Gastroesophageal sphincter (tissue), 4 donors: ENCODE measurements around the gene MEMO1. TPM values are rescaled to one million over a fixed set of nuclear protein-coding genes. Genes with fewer than 3 reads are reported as not detected.
"Not testable (repeated sequence)": the region's sequence is repeated elsewhere in the genome, so short reads cannot be mapped to it uniquely, and the experiment has no call there.

ENCODE experiments used
- ATAC-seq: fragments of 150-250 bp; one replicate; pipeline ENCODE4 v1.9.1; 2016; ENCODE audit warnings: mild to moderate bottlenecking, moderate library complexity
- H3K27ac ChIP-seq, 4 donors: fragments of 200-600 bp; sonication (generic) in 3 of 4; 1 replicate in 3 of 4; 2 replicates in 1 of 4; pipeline ENCODE4 v1.5.1; 2016 to 2019
- H3K27me3 ChIP-seq: fragments of 200-600 bp; sonication (generic); one replicate; pipeline ENCODE4 v1.5.1; 2019
- H3K36me3 ChIP-seq, 2 donors: fragments of 200-600 bp; sonication (generic); one replicate each; pipeline ENCODE4 v1.5.1; 2019; ENCODE audit warnings: control low read depth in 1 of 2
- H3K4me1 ChIP-seq, 3 donors: fragments of 200-600 bp; sonication (generic); 1 replicate in 2 of 3; 2 replicates in 1 of 3; pipeline ENCODE4 v1.5.1; 2016 to 2019; ENCODE audit warnings: control low read depth in 2 of 3
- H3K4me3 ChIP-seq, 2 donors: fragments of 200-600 bp; sonication (generic); one replicate each; pipeline ENCODE4 v1.5.1; 2019; ENCODE audit warnings: mild to moderate bottlenecking in 1 of 2, moderate library complexity in 1 of 2
- H3K9me3 ChIP-seq, 3 donors: fragments of 200-600 bp; sonication (generic); one replicate each; pipeline ENCODE4 v1.5.1; 2017 to 2019; ENCODE audit warnings: control low read depth in 2 of 3
- EP300 ChIP-seq: sonication (generic); formaldehyde crosslinking; IDR thresholded peaks from one replicate; pipeline ENCODE4 v1.6.1; 2017; ENCODE audit warnings: antibody characterized with exemption, mild to moderate bottlenecking
- POLR2A ChIP-seq, 2 donors: fragments of 450-650 bp; IDR thresholded peaks; one replicate each; pipeline ENCODE4 v1.6.1; 2017; ENCODE audit warnings: antibody characterized with exemption in 2 of 2, mild to moderate bottlenecking in 2 of 2, moderate library complexity in 1 of 2
- POLR2AphosphoS5 ChIP-seq: sonication (generic); formaldehyde crosslinking; IDR thresholded peaks from one replicate; pipeline ENCODE4 v1.6.1; 2017; ENCODE audit warnings: antibody characterized with exemption
- WGBS, 2 donors: methylation state at CpG; one replicate each; pipeline ENCODE4 v1.1.5; 2018; ENCODE audit warnings: low coverage in 1 of 2; 5-methylcytosine and 5-hydroxymethylcytosine counted together
- total RNA-seq, 4 donors: library from RNA; depleted of rRNA; stranded (reverse); fragments of >200 nt; gene quantifications; one replicate each; pipeline ENCODE4 v1.1.0, GENCODE V29; 2016
- TF ChIP-seq, protein P1 (sequence below), 4 experiments: fragments of 200-600 bp in 2 of 4; fragments of 450-650 bp in 2 of 4; sonication (generic) in 1 of 4; IDR thresholded peaks; one replicate each; pipeline ENCODE4 v1.5.1; 2017 to 2019; ENCODE audit warnings: antibody characterized with exemption in 4 of 4, mild to moderate bottlenecking in 2 of 4, moderate library complexity in 2 of 4

MEMO1 gene
- total RNA-seq, 4 donors from 2014 or later: 24.4 to 42.2 (median 30.9) TPM

DNA sequence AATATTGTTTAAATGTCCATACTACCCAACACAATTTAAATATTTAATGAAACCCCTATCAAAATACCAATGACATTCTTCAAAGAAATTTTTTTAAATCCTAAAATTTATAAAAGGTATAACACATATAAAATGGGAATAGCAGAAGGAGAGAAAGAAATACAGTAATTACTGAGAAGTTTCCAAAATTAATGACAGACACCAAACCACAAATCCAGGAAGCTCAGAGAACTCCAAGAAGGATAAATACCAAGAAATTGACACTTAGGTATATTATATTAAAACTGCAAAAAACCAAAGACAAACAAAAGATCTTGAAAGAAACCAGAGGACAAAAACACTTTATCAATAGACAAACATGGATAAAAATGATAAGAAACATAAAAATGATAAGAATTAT is 101.1 kb downstream of the MEMO1 start:
- Histone ChIP-seq H3K27ac (no peak overlapping the region), H3K9me3 (no peaks in the 10 kb centered on the region), H3K4me3 (no peak overlapping the region), H3K36me3 (peaks cover 0 to 43% of the 10 kb centered on the region in 2 donors), H3K27me3 (no peaks in the 10 kb centered on the region), H3K4me1 (no peaks in the 10 kb centered on the region)
- TF ChIP-seq POLR2AphosphoS5 (no peak), POLR2A (IDR thresholded peaks at IDR 0.05) (no peak), EP300 (no peak)
- no peak for ATAC-seq

DNA sequence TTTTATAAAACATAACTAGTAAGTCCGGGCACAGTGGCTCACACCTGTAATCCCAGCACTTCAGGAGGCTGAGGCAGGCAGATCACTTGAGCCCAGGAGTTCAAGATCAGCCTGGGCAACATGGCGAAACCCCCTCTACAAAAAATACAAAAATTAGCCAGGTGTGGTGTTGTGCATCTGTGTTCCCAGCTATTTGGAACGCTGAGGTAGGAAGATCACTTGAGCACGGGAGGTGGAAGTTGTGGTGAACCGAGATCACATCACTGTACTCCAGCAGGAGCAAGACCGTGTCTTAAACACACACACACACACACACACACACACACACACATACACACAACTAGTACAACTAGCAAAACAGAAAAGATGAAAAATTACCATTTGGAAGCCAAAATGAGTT is 103.3 kb downstream of the MEMO1 start:
- 94 to 99% methylated on average over 5 to 6 of the region's 6 CpGs for WGBS, 2 donors
- H3K4me3 ChIP-seq, H3K9me3 ChIP-seq, H3K4me1 ChIP-seq, H3K27ac ChIP-seq, H3K27me3 ChIP-seq, ATAC-seq: not testable (repeated sequence)
- peaks cover 0 to 40% of the 10 kb centered on the region in 2 donors for H3K36me3 ChIP-seq

DNA sequence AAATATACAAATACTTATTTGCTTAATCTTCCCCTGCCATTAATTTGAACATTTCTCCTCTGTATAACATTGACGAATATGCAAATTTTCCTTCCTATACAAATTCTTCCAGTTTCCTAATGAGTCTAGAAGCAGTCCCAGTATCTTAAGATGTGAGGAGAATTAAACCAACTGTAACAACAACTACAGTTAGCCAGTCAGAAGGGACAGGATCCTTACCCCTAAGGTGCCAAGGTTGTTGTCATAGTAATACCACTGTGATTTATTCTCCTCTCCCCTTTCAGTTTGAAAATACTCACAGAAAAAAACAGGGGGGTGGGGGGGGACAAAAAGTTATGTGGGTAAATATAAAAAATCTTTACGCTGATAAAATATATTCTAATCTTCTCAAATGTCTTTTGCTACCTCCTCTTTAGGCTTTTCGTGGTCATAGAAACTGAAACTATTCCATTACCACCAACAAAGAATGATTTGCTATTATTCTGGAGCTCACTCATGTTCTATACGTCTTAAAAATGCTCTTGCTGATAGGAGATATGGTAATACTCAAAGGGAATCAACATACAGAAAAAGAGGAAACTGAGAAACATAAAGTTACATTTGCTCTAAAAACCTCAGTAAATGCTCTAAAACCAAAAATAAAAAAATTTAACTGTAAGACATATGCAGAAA is 107.6 kb downstream of the MEMO1 start:
- H3K4me1 ChIP-seq: no peaks in the 10 kb centered on the region
- H3K27me3 ChIP-seq: no peaks in the 10 kb centered on the region
- ATAC-seq: no peak
- H3K36me3 ChIP-seq: peaks cover 0 to 48% of the 10 kb centered on the region in 2 donors
- no peak overlapping the region for H3K4me3 ChIP-seq
- WGBS, 2 donors: 72 to 78% methylated on average over 4 of the region's 4 CpGs
- H3K27ac ChIP-seq: no peak overlapping the region
- H3K9me3 ChIP-seq: no peaks in the 10 kb centered on the region
- TF ChIP-seq, protein P1, sequence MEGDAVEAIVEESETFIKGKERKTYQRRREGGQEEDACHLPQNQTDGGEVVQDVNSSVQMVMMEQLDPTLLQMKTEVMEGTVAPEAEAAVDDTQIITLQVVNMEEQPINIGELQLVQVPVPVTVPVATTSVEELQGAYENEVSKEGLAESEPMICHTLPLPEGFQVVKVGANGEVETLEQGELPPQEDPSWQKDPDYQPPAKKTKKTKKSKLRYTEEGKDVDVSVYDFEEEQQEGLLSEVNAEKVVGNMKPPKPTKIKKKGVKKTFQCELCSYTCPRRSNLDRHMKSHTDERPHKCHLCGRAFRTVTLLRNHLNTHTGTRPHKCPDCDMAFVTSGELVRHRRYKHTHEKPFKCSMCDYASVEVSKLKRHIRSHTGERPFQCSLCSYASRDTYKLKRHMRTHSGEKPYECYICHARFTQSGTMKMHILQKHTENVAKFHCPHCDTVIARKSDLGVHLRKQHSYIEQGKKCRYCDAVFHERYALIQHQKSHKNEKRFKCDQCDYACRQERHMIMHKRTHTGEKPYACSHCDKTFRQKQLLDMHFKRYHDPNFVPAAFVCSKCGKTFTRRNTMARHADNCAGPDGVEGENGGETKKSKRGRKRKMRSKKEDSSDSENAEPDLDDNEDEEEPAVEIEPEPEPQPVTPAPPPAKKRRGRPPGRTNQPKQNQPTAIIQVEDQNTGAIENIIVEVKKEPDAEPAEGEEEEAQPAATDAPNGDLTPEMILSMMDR (IDR thresholded peaks at IDR 0.05): no peak
- no peak for TF ChIP-seq EP300
- no peak for TF ChIP-seq POLR2AphosphoS5
- no peak for TF ChIP-seq POLR2A (IDR thresholded peaks at IDR 0.05)

DNA sequence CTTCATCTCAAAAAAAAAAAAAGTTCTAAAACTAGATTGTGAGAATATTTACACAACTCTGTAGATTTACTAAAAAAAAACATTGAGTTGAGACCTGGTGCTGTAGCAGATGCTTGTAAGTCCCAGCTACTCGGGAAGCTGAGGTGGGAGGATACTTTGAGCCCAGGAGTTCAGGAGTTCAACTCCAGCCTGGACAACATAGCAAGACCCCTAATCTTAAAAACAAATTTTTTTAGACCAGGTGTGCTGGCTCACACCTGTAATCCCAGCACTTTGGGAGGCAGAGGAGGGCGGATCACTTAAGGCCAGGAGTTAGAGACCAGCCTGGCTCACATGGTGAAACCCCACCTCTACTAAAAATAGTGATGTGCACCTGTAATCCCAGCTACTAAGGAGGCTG is 108.9 kb downstream of the MEMO1 start:
- Histone ChIP-seq H3K4me1 (no peaks in the 10 kb centered on the region), H3K27me3 (no peaks in the 10 kb centered on the region), H3K4me3 (no peak overlapping the region), H3K36me3 (peaks cover 0 to 53% of the 10 kb centered on the region in 2 donors), H3K9me3 (peaks cover 0 to 9% (median 0%) of the 10 kb centered on the region in 3 donors), H3K27ac (no peak overlapping the region)
- ATAC-seq: no peak
- TF ChIP-seq POLR2A (IDR thresholded peaks at IDR 0.05) (no peak), POLR2AphosphoS5 (no peak), EP300 (no peak)
- TF ChIP-seq, protein P1 (IDR thresholded peaks at IDR 0.05): no peak
- 79 to 100% methylated on average over 1 of the region's 2 CpGs for WGBS, 2 donors

DNA sequence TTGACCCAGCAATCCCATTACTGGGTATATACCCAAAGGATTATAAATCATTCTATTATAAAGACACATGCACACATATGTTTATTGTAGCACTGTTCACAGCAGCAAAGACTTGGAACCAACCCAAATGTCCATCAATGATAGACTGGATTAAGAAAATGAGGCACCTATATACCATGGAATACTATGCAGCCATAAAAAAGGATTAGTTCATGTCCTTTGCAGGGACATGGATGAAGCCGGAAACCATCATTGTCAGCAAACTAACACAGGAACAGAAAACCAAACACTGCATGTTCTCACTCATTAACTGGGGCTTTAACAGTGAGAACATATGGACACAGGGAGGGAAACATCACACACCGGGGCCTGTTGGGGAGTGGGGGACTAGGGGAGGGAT is 110.7 kb downstream of the MEMO1 start:
- H3K4me1 ChIP-seq, H3K27ac ChIP-seq, ATAC-seq, H3K27me3 ChIP-seq, H3K9me3 ChIP-seq, H3K4me3 ChIP-seq: not testable (repeated sequence)
- 77 to 93% methylated on average over 1 to 2 of the region's 2 CpGs for WGBS, 2 donors
- H3K36me3 ChIP-seq: peaks cover 0 to 53% of the 10 kb centered on the region in 2 donors

DNA sequence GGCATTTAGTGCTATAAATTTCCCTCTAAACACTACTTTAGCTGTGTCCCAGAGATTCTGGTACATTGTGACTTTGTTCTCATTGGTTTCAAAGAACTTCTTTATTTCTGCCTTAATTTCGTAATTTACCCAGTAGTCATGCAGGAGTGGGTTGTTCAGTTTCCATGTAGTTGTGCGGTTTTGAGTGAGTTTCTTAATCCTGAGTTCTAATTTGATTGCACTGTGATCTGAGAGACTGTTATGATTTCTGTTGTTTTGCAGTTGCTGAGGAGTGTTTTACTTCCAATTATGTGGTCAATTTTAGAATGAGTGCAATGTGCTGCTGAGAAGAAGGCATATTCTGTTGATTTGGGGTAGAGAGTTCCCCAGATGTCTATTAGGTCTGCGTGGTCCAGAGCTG is 112.5 kb downstream of the MEMO1 start:
- ATAC-seq, H3K4me3 ChIP-seq, H3K27ac ChIP-seq, H3K4me1 ChIP-seq, H3K9me3 ChIP-seq, H3K27me3 ChIP-seq: not testable (repeated sequence)
- 95 to 100% methylated on average over 3 of the region's 3 CpGs for WGBS, 2 donors
- peaks cover 0 to 44% of the 10 kb centered on the region in 2 donors for H3K36me3 ChIP-seq

DNA sequence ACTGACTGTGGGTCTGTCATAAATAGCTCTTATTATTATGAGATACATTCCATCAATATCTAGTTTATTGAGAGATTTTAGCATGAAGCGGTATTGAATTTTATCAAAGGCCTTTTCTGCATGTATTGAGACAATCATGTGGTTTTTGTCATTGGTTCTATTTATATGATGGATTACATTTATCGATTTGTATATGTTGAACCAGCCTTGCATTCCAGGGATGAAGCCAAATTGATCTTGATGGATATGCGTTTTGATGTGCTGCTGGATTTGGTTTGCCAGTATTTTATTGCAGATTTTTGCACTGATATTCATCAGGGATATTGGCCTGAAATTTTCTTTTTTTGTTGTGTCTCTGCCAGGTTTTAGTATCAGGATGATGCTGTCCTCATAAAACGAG is 113.5 kb downstream of the MEMO1 start:
- 94 to 97% methylated on average over 3 to 4 of the region's 4 CpGs for WGBS, 2 donors
- peaks cover 0 to 41% of the 10 kb centered on the region in 2 donors for H3K36me3 ChIP-seq
- H3K9me3 ChIP-seq, H3K4me1 ChIP-seq, H3K4me3 ChIP-seq, H3K27ac ChIP-seq, H3K27me3 ChIP-seq, ATAC-seq: not testable (repeated sequence)
